OCI-LY1 (cell line): ENCODE results near the gene ATP6AP2.

Experiments
- H2AFZ ChIP-seq: fragments of 200-600 bp; sonication (generic), shearing (Covaris generic); 2 replicates; pipeline ENCODE4 v1.6.0; 2014; ENCODE audit warnings: antibody characterized with exemption, mild to moderate bottlenecking, low read length
- H3F3A ChIP-seq: fragments of 200-600 bp; sonication (generic), shearing (Covaris generic); 2 replicates; pipeline ENCODE4 v1.6.0; 2014; ENCODE audit warnings: mild to moderate bottlenecking, antibody characterized with exemption, low read length, moderate library complexity; ENCODE audit not compliant: insufficient read depth
- H3K27ac ChIP-seq: fragments of 200-600 bp; sonication (generic); 2 replicates; pipeline ENCODE4 v1.5.1; 2014; ENCODE audit warnings: low read length, mixed run types, mild to moderate bottlenecking, low read depth; ENCODE audit not compliant: poor library complexity, severe bottlenecking
- H3K27me3 ChIP-seq: fragments of 200-600 bp; sonication (generic); 2 replicates; pipeline ENCODE4 v1.6.0; 2014; ENCODE audit warnings: antibody characterized with exemption, mild to moderate bottlenecking, low read length, moderate library complexity; ENCODE audit not compliant: insufficient read depth
- H3K36me3 ChIP-seq: fragments of 200-600 bp; sonication (generic); 2 replicates; pipeline ENCODE4 v1.6.1; 2014; ENCODE audit warnings: mild to moderate bottlenecking, antibody characterized with exemption, low read length, moderate library complexity, mixed read lengths; ENCODE audit not compliant: insufficient read depth
- H3K4me1 ChIP-seq: fragments of 200-600 bp; sonication (generic); 2 replicates; pipeline ENCODE4 v1.5.1; 2014; ENCODE audit warnings: mild to moderate bottlenecking, low read length, moderate library complexity; ENCODE audit not compliant: insufficient read depth, severe bottlenecking
- H3K4me2 ChIP-seq: fragments of 200-600 bp; sonication (generic), shearing (Covaris generic); 2 replicates; pipeline ENCODE4 v1.6.1; 2014; ENCODE audit warnings: low read length
- H3K4me3 ChIP-seq: fragments of 200-600 bp; sonication (generic); 2 replicates; pipeline ENCODE4 v1.5.1; 2014; ENCODE audit warnings: low read length, low read depth, mild to moderate bottlenecking, mixed read lengths; ENCODE audit not compliant: poor library complexity, severe bottlenecking
- H3K79me2 ChIP-seq: fragments of 200-600 bp; shearing (Covaris generic); 2 replicates; pipeline ENCODE4 v1.6.1; 2016; ENCODE audit warnings: mixed run types, low read length, mixed read lengths; ENCODE audit not compliant: insufficient read depth
- H3K9ac ChIP-seq: fragments of 200-600 bp; sonication (generic), shearing (Covaris generic); 2 replicates; pipeline ENCODE4 v1.6.1; 2014; ENCODE audit warnings: mild to moderate bottlenecking, low read length, mixed read lengths
- H3K9me2 ChIP-seq: fragments of 200-600 bp; sonication (generic), shearing (Covaris generic); 2 replicates; pipeline ENCODE4 v1.6.1; 2014; ENCODE audit warnings: low read depth, mild to moderate bottlenecking, low read length, mixed read lengths
- H3K9me3 ChIP-seq: fragments of 200-600 bp; shearing (Covaris generic); 2 replicates; pipeline ENCODE4 v1.6.1; 2014; ENCODE audit warnings: low read length, mixed read lengths
- H4K20me1 ChIP-seq: fragments of 200-600 bp; sonication (generic), shearing (Covaris generic); 2 replicates; pipeline ENCODE4 v1.6.0; 2016; ENCODE audit warnings: mild to moderate bottlenecking, low read length; ENCODE audit not compliant: insufficient read depth
- CTCF ChIP-seq: fragments of 200-600 bp; sonication (generic), shearing (Covaris generic); IDR thresholded peaks from 2 replicates; pipeline ENCODE4 v1.5.1; 2017; ENCODE audit warnings: mild to moderate bottlenecking, antibody characterized with exemption, low read length, moderate library complexity, mixed read lengths
- EZH2 ChIP-seq: fragments of 200-600 bp; sonication (generic), shearing (Covaris generic); IDR thresholded peaks from 2 replicates; pipeline ENCODE4 v1.8.0; 2017; ENCODE audit warnings: borderline replicate concordance, mixed run types, mild to moderate bottlenecking, antibody characterized with exemption, low read length, moderate library complexity, mixed read lengths

The ATP6AP2 gene

GRCh38 chrX:40653535-40653934 lies 72.8 kb downstream of the ATP6AP2 start:
- Histone ChIP-seq H3K9me3 (no peaks in the 10 kb centered on the region), H3F3A (no peaks in the 10 kb centered on the region), H3K4me2 (no peak overlapping the region), H3K4me1 (no peaks in the 10 kb centered on the region), H3K27me3 (no peaks in the 10 kb centered on the region), H4K20me1 (no peaks in the 10 kb centered on the region), H3K9me2 (no peaks in the 10 kb centered on the region), H3K36me3 (peaks cover 27% of the 10 kb centered on the region), H2AFZ (no peak overlapping the region), H3K9ac (no peak overlapping the region), H3K4me3 (no peak overlapping the region), H3K27ac (no peak overlapping the region), H3K79me2 (no peaks in the 10 kb centered on the region)
- no peak for TF ChIP-seq EZH2
- no peak for TF ChIP-seq CTCF
